Fibroblast of mammary gland (primary cell): ENCODE data around the gene FOXN3.

Source experiments
- DNase-seq: peaks from one replicate; pipeline ENCODE4 v3.0.0-alpha.2; 2010; ENCODE audit warnings: low read depth
- H3K4me3 ChIP-seq: 2 replicates; pipeline ENCODE4 v1.5.1; 2011; ENCODE audit warnings: low read depth, mild to moderate bottlenecking, low read length, moderate library complexity; ENCODE audit not compliant: control insufficient read depth
- TF ChIP-seq, protein P1 (sequence below): conservative IDR thresholded peaks from 2 replicates; pipeline ENCODE4 v1.5.1; 2011; ENCODE audit warnings: low read depth, low read length, inconsistent platforms; ENCODE audit not compliant: control insufficient read depth, insufficient read depth

The FOXN3 gene

DNA sequence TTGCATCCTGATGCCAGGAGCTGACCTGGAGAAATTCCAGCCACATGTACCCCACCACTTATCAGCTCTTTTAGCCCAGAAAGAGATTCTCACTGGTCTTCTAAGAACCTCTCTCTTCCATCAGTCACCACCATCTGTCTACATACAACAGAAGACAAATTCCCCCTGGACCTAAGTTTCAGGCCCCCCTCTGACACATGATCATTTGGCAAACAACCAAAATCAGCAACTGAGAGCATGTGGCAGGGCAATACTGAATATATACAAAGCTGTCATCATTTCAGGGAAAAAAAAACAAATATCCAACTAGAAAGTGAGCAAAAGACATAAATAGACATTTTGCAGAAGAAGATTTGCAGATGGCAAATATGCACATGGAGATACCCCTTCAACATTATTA, 180.2 kb downstream of the FOXN3 start:
- TF ChIP-seq, protein P1, sequence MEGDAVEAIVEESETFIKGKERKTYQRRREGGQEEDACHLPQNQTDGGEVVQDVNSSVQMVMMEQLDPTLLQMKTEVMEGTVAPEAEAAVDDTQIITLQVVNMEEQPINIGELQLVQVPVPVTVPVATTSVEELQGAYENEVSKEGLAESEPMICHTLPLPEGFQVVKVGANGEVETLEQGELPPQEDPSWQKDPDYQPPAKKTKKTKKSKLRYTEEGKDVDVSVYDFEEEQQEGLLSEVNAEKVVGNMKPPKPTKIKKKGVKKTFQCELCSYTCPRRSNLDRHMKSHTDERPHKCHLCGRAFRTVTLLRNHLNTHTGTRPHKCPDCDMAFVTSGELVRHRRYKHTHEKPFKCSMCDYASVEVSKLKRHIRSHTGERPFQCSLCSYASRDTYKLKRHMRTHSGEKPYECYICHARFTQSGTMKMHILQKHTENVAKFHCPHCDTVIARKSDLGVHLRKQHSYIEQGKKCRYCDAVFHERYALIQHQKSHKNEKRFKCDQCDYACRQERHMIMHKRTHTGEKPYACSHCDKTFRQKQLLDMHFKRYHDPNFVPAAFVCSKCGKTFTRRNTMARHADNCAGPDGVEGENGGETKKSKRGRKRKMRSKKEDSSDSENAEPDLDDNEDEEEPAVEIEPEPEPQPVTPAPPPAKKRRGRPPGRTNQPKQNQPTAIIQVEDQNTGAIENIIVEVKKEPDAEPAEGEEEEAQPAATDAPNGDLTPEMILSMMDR, result no peak
- DNase-seq, result peak; percentile 17
- no peak overlapping the region for H3K4me3 ChIP-seq

DNA sequence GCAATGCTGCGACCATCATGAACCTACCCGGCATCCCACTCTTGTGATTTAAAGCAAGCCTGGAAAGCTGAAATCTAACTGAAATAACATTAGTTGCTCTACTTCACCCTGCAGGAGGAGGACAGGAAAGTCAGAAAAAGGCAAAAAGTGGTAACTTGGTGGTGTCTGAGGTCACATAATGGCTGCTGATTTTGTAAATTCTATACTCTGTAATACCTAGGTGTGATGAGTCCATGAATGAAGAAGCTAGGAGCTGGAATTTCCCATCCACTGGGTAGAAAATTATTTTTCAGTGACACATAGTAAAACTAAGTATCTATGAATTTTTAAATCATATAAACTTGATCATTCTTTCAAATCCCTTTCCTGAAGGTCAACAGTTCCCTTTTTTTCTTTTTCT, 183.8 kb downstream of the FOXN3 start:
- DNase-seq, result no peak
- TF ChIP-seq, protein P1, result no peak
- no peak overlapping the region for H3K4me3 ChIP-seq

DNA sequence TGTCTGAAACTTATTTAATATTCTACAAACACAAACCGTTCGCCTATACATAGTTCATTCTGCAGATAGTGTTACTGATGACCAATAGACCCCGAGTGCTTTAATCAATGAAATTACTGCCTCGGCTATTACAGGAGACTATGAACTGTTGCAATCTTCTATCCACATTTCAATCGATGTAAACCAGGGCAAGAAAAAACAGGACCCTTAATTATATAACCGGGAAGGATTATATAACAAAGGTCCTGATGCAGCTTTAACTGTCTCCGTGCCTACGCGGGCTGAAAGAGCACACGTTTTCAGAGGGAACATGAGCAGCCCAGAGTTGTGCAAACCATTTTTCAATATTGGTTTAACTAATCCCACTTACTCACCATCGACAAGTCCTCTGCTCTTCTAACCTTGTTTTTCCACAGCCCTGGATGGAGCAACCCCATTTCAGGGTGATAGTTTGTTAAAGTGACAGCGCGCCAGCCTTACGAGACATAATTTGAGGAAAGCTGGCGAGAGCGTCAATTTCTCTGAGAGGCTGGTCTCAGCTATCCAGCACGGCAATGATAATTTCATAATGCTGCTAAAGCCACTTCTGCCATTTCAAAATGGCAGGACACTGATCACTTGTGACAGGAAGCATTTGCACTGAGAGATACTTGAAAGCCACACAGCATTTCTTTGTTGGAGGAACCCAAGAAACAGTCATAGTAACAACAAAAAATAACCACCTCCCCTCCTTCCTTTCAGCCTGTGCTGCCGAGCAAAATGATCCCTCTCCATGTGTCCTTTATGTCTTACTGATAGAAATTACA, 184.6 kb downstream of the FOXN3 start:
- TF ChIP-seq, protein P1, result no peak
- DNase-seq, result no peak
- no peak overlapping the region for H3K4me3 ChIP-seq

DNA sequence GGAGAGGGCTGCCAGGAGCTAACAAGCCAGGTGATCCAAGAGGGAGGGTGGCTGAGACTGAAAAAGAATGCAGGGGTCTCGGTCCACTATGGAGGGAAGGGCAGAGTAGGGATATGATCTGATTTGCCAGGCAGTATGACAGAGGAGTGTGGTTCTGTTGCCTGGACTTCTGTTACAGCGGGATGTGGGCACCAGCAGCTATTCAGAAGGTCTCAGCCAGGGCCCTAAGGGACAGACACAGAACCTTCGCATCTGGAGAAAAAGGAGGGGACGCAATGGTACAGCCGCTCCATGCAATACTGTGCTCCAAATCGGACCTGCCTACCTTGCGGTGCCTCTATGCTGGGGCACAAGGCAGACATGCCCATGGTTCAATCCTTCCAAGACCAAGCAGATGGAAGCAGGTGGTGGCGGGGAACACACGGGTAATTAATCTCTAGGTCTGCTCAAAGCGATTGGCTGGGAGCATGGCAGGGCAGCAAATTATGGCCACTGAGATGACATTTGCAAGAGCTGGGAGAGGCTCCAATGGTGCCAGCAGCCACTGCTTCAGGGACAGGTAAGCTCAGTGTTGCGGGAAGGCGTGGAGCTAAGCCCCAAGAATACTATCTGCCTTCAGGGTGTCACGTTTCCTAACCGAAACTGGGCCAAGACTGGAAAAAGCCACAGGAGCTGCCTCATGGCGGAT, 185.5 kb downstream of the FOXN3 start:
- no peak for DNase-seq
- H3K4me3 ChIP-seq, result no peak overlapping the region
- TF ChIP-seq, protein P1, result no peak

DNA sequence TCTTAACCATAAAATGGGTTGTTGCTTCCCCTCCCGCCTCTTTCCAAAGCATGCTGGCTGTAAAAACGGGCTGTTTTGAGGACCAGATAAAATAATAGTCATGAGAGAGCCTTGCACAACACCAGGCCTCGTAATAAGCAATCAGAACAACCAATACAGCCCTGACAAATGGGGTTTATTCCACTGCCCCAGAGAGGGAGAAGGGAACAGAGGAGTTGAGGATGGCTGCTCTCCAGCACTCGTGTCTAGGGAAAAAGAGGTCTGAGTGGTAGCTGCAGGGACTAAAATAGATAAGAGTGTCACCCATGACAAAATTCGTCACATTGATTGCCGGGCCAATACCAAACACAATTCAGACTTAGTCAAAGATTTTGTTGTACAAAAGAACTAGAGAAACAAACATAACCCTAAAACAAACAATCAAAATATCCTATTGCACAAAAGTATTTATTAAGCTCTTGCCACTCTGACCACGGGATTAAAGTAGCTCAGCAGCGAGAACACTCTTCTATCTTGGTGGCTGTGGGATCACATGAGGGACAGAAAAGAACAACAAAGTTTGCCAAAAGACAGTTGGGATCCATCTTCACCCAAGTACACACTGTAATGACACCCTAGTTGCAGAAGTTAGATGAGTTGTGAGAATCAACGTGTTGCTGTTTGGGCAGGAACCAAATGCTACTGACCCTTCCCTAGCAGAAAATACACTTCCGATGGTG, 188.0 kb downstream of the FOXN3 start:
- H3K4me3 ChIP-seq, result no peak overlapping the region
- no peak for DNase-seq
- TF ChIP-seq, protein P1, result no peak

DNA sequence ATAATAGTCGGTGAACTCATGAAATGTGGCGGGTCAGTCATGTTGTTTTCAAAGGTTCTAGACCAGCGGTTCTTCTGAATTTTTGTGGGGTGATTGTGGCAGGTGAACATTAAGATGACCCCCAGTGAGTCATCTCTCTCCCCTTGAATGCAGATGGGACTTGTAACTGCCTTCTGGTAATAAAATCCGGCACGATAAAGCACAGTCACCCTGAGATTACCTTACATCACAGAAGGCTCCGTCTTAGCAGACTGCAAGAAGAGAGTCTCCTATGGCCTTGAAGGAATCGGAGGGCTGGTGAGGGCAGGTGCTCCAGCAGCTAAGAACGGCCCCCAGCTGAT, 189.6 kb downstream of the FOXN3 start:
- peak; percentile 59 for DNase-seq
- H3K4me3 ChIP-seq, result no peak overlapping the region
- TF ChIP-seq, protein P1, result no peak
